Upper lobe of left lung (tissue), 6 donors: Measurements from ENCODE around the gene GRPEL1. TPM values are rescaled to one million over a fixed set of nuclear protein-coding genes. Genes with fewer than 3 reads are reported as not detected.
"Not testable (repeated sequence)": the region's sequence is repeated elsewhere in the genome, so short reads cannot be mapped to it uniquely, and the experiment has no call there.

Experiments used
- ATAC-seq, 2 donors: fragments of 200-7000 bp; cut with Tn5 transposase; one replicate each; pipeline ENCODE4 v1.9.1; 2022; ENCODE audit warnings: mild to moderate bottlenecking in 2 of 2, moderate library complexity in 2 of 2; ENCODE audit not compliant: low FRiP score in 2 of 2
- DNase-seq, 2 donors: peaks; one replicate each; pipeline ENCODE4 v3.0.0-alpha.2; 2019 to 2020
- H3K27ac ChIP-seq, 4 donors: fragments of 200-600 bp; sonication (generic); one replicate each; pipeline ENCODE4 v1.5.1; 2016 to 2019
- H3K27me3 ChIP-seq, 4 donors: fragments of 200-600 bp; sonication (generic); one replicate each; pipeline ENCODE4 v1.5.1; 2017 to 2019
- H3K36me3 ChIP-seq, 4 donors: fragments of 200-600 bp; sonication (generic); one replicate each; pipeline ENCODE4 v1.5.1; 2016 to 2019
- H3K4me1 ChIP-seq, 4 donors: fragments of 200-600 bp; sonication (generic); one replicate each; pipeline ENCODE4 v1.5.1; 2018 to 2019
- H3K4me3 ChIP-seq, 4 donors: fragments of 200-600 bp; sonication (generic); one replicate each; pipeline ENCODE4 v1.5.1; 2017 to 2019; ENCODE audit warnings: mild to moderate bottlenecking in 2 of 4, moderate library complexity in 1 of 4
- H3K9me3 ChIP-seq, 4 donors: fragments of 200-600 bp; sonication (generic); one replicate each; pipeline ENCODE4 v1.5.1; 2018 to 2019
- CTCF ChIP-seq, 6 experiments: fragments of 450-650 bp in 4 of 6; fragments of 200-600 bp in 2 of 6; sonication (generic) in 2 of 6; IDR thresholded peaks; one replicate each; pipeline ENCODE4 v1.5.1; 2016 to 2019; ENCODE audit warnings: antibody characterized with exemption in 6 of 6
- EP300 ChIP-seq, 4 donors: sonication (generic); formaldehyde crosslinking; IDR thresholded peaks; one replicate each; pipeline ENCODE4 v1.5.1; 2017; ENCODE audit warnings: antibody characterized with exemption in 4 of 4, control low read depth in 2 of 4
- POLR2A ChIP-seq, 4 donors: fragments of 450-650 bp; IDR thresholded peaks; one replicate each; pipeline ENCODE4 v1.5.1; 2016 to 2017; ENCODE audit warnings: antibody characterized with exemption in 4 of 4, mild to moderate bottlenecking in 2 of 4
- POLR2AphosphoS5 ChIP-seq, 2 donors: sonication (generic); formaldehyde crosslinking; IDR thresholded peaks; one replicate each; pipeline ENCODE4 v1.5.1; 2017; ENCODE audit warnings: antibody characterized with exemption in 2 of 2
- WGBS, 2 donors: methylation state at CpG; one replicate each; pipeline ENCODE4 v1.1.5; 2017 to 2018; 5-methylcytosine and 5-hydroxymethylcytosine counted together
- total RNA-seq, 6 donors: library from RNA; depleted of rRNA in 4 of 6; stranded (reverse); fragments of >200 nt in 4 of 6; gene quantifications; one replicate each; pipeline versions ENCODE4 v1.1.0 to v1.2.1, GENCODE V29; 2016 to 2021
- donor health status: DM: no; HTN: no; CAD: no; lungs with moderate emphysema.
- donor health status: DM: no; HTN: yes; CAD: no; lungs with severe emphysema.

Gene GRPEL1
- total RNA-seq, 6 donors from 2014 or later, result 9.4 to 29.0 (median 24.2) TPM

GRCh38 chr4:7094916-7095315 is 27.1 kb upstream of the GRPEL1 start:
- H3K27me3 ChIP-seq, result no peaks in the 10 kb centered on the region
- H3K36me3 ChIP-seq, result no peaks in the 10 kb centered on the region
- WGBS, 2 donors, result 83 to 85% methylated on average over 10 of the region's 10 CpGs
- H3K9me3 ChIP-seq, result no peaks in the 10 kb centered on the region
- DNase-seq (no peak), ATAC-seq (no peak)
- no peak overlapping the region for H3K4me3 ChIP-seq
- TF ChIP-seq EP300 (IDR thresholded peaks at IDR 0.05) (no peak), POLR2A (IDR thresholded peaks at IDR 0.05) (no peak), POLR2AphosphoS5 (IDR thresholded peaks at IDR 0.05) (no peak), CTCF (IDR thresholded peaks at IDR 0.05) (no peak)
- H3K4me1 ChIP-seq, result no peaks in the 10 kb centered on the region
- H3K27ac ChIP-seq, result no peak overlapping the region

GRCh38 chr4:7092026-7092425 is 24.2 kb upstream of the GRPEL1 start:
- TF ChIP-seq CTCF (IDR thresholded peaks at IDR 0.05) (no peak), EP300 (IDR thresholded peaks at IDR 0.05) (no peak), POLR2A (IDR thresholded peaks at IDR 0.05) (no peak), POLR2AphosphoS5 (IDR thresholded peaks at IDR 0.05) (no peak)
- Histone ChIP-seq H3K36me3 (no peaks in the 10 kb centered on the region), H3K27me3 (no peaks in the 10 kb centered on the region), H3K27ac (no peak overlapping the region), H3K4me3 (no peak overlapping the region), H3K9me3 (no peaks in the 10 kb centered on the region), H3K4me1 (no peaks in the 10 kb centered on the region)
- no peak for DNase-seq
- WGBS, 2 donors, result 43 to 48% methylated on average over 3 of the region's 3 CpGs
- no peak for ATAC-seq

- TF ChIP-seq CTCF (IDR thresholded peaks at IDR 0.05) (no peak), POLR2AphosphoS5 (IDR thresholded peaks at IDR 0.05) (no peak), POLR2A (IDR thresholded peaks at IDR 0.05) (no peak), EP300 (IDR thresholded peaks at IDR 0.05) (no peak)
- Histone ChIP-seq H3K9me3 (peaks cover 0 to 3% (median 0%) of the 10 kb centered on the region in 4 donors), H3K27me3 (no peaks in the 10 kb centered on the region), H3K4me1 (no peaks in the 10 kb centered on the region), H3K36me3 (no peaks in the 10 kb centered on the region), H3K27ac (no peak overlapping the region), H3K4me3 (no peak overlapping the region)
- WGBS, 2 donors, result 59 to 68% methylated on average over 5 of the region's 5 CpGs
- no peak for DNase-seq
- no peak for ATAC-seq
Measured at GRCh38 chr4:7089213-7089986, 21.5 kb upstream of the GRPEL1 start.

- Histone ChIP-seq H3K9me3 (peaks cover 0 to 3% (median 0%) of the 10 kb centered on the region in 4 donors), H3K27ac (no peak overlapping the region), H3K4me1 (no peaks in the 10 kb centered on the region), H3K4me3 (no peak overlapping the region), H3K27me3 (no peaks in the 10 kb centered on the region), H3K36me3 (no peaks in the 10 kb centered on the region)
- no peak for ATAC-seq
- WGBS, 2 donors, result 76 to 81% methylated on average over 3 of the region's 3 CpGs
- TF ChIP-seq POLR2AphosphoS5 (IDR thresholded peaks at IDR 0.05) (no peak), EP300 (IDR thresholded peaks at IDR 0.05) (no peak), CTCF (IDR thresholded peaks at IDR 0.05) (no peak), POLR2A (IDR thresholded peaks at IDR 0.05) (no peak)
- DNase-seq, result no peak
Measured at GRCh38 chr4:7087036-7087435, 19.2 kb upstream of the GRPEL1 start.

- no peak overlapping the region for H3K4me3 ChIP-seq
- ATAC-seq, result no peak
- H3K9me3 ChIP-seq, result peaks cover 0 to 3% (median 0%) of the 10 kb centered on the region in 4 donors
- H3K27me3 ChIP-seq, result no peaks in the 10 kb centered on the region
- 33 to 50% methylated on average over 1 of the region's 1 CpG for WGBS, 2 donors
- no peaks in the 10 kb centered on the region for H3K4me1 ChIP-seq
- no peak for DNase-seq
- H3K36me3 ChIP-seq, result no peaks in the 10 kb centered on the region
- TF ChIP-seq EP300 (IDR thresholded peaks at IDR 0.05), result no peak
- no peak for TF ChIP-seq CTCF (IDR thresholded peaks at IDR 0.05)
- TF ChIP-seq POLR2AphosphoS5 (IDR thresholded peaks at IDR 0.05), result no peak
- no peak for TF ChIP-seq POLR2A (IDR thresholded peaks at IDR 0.05)
- H3K27ac ChIP-seq, result no peak overlapping the region
Measured at GRCh38 chr4:7086384-7086783, 18.5 kb upstream of the GRPEL1 start.

- not testable (repeated sequence) for H3K4me1 ChIP-seq, ATAC-seq, H3K9me3 ChIP-seq, H3K36me3 ChIP-seq, H3K27ac ChIP-seq, DNase-seq, H3K27me3 ChIP-seq
- peak overlapping the region in 2 of 4 donors; percentile 30 to 36 for H3K4me3 ChIP-seq
- 44 to 48% methylated on average over 9 of the region's 9 CpGs for WGBS, 2 donors
Measured at GRCh38 chr4:7084564-7084961, 16.7 kb upstream of the GRPEL1 start.
